GM12878 (cell line): ENCODE data around the gene ATP2A2.

Experiments
- CBX5 ChIP-seq: sonication (generic); IDR thresholded peaks from 2 replicates; pipeline ENCODE4 v1.6.1; 2016; ENCODE audit warnings: low read depth, moderate library complexity, mild to moderate bottlenecking, inconsistent platforms
- EZH2 ChIP-seq: IDR thresholded peaks from 2 replicates; pipeline ENCODE4 v1.6.1; 2012; ENCODE audit warnings: low read depth, mild to moderate bottlenecking, control low read depth, inconsistent platforms, low read length, borderline replicate concordance; ENCODE audit not compliant: control insufficient read depth
- HDAC2 ChIP-seq: fragments of 200-600 bp; sonication (generic); IDR thresholded peaks from 2 replicates; pipeline ENCODE4 v1.6.1; 2017
- POLR2A ChIP-seq: IDR thresholded peaks from 2 replicates; pipeline ENCODE4 v1.6.1; 2011; ENCODE audit warnings: low read depth, mild to moderate bottlenecking, low read length
- USF2 ChIP-seq: IDR thresholded peaks from 2 replicates; pipeline ENCODE4 v1.6.1; 2011; ENCODE audit warnings: low read depth, low read length, improper control_type of control experiment, borderline replicate concordance
- ZBTB11 ChIP-seq: fragments of 450-650 bp; formaldehyde crosslinking; IDR thresholded peaks from 2 replicates; pipeline ENCODE4 v1.5.0; 2022; ENCODE audit warnings: mild to moderate bottlenecking, missing genetic modification characterization
- ZNF274 ChIP-seq: IDR thresholded peaks from one replicate; pipeline ENCODE4 v1.8.0; 2011; ENCODE audit not compliant: insufficient read length, insufficient read depth

GRCh38 chr12:110247340-110248095, 33.5 kb upstream of the ATP2A2 start:
- TF ChIP-seq USF2 (no peak), HDAC2 (no peak), ZNF274 (no peak), POLR2A (no peak), EZH2 (no peak), ZBTB11 (CRISPR knock-in tag) (no peak), CBX5 (no peak)
